Transverse colon (tissue), 4 donors: ENCODE results near the gene LUM. TPM values are rescaled to one million over a fixed set of nuclear protein-coding genes. Genes with fewer than 3 reads are reported as not detected.

Experiments used
- DNase-seq: peaks from one replicate; pipeline ENCODE4 v3.0.0-alpha.2; 2019
- H3K27ac ChIP-seq, 4 donors: fragments of 200-600 bp; sonication (generic); 2 replicates each; pipeline ENCODE4 v1.5.1; 2016 to 2018; ENCODE audit warnings: inconsistent platforms in 4 of 4
- H3K27me3 ChIP-seq: fragments of 200-600 bp; sonication (generic); 2 replicates; pipeline ENCODE4 v1.5.1; 2017; ENCODE audit warnings: inconsistent platforms
- H3K36me3 ChIP-seq, 4 donors: fragments of 200-600 bp; sonication (generic); 2 replicates each; pipeline ENCODE4 v1.5.1; 2017 to 2019; ENCODE audit warnings: inconsistent platforms in 4 of 4
- H3K4me1 ChIP-seq, 4 donors: fragments of 200-600 bp; sonication (generic); 2 replicates each; pipeline ENCODE4 v1.5.1; 2017 to 2020; ENCODE audit warnings: inconsistent platforms in 4 of 4
- H3K4me3 ChIP-seq, 4 donors: fragments of 200-600 bp; sonication (generic); 1 replicate in 1 of 4; 2 replicates in 3 of 4; pipeline versions ENCODE4 v1.5.1 to v1.6.1; 2017 to 2019; ENCODE audit warnings: inconsistent platforms in 4 of 4
- H3K9me3 ChIP-seq, 2 donors: fragments of 200-600 bp; sonication (generic); 2 replicates each; pipeline ENCODE4 v1.5.1; 2017 to 2019; ENCODE audit warnings: inconsistent platforms in 2 of 2
- EP300 ChIP-seq: sonication (generic); formaldehyde crosslinking; IDR thresholded peaks from one replicate; pipeline ENCODE4 v1.6.1; 2017; ENCODE audit warnings: antibody characterized with exemption, low read depth
- POLR2A ChIP-seq: fragments of 450-650 bp; IDR thresholded peaks from one replicate; pipeline ENCODE4 v1.6.1; 2016; ENCODE audit warnings: antibody characterized with exemption, mild to moderate bottlenecking, moderate library complexity
- POLR2AphosphoS5 ChIP-seq, 3 donors: sonication (generic); formaldehyde crosslinking; IDR thresholded peaks; one replicate each; pipeline ENCODE4 v1.6.1; 2016; ENCODE audit warnings: antibody characterized with exemption in 3 of 3
- WGBS, 2 donors: methylation state at CpG; one replicate each; pipeline ENCODE4 v1.1.5; 2018; ENCODE audit warnings: low coverage in 1 of 2; 5-methylcytosine and 5-hydroxymethylcytosine counted together
- in situ Hi-C, 4 donors: fragments of 200-750 bp; cut with MboI; loops; one replicate each; pipeline versions ENCODE4 v1.15.0 to v1.15.1; 2017; ENCODE audit warnings: low sequenced_read_pairs in 3 of 4, low pct_ligation_motif_present in 1 of 4, low pct_unique_long_range_greater_than_20kb in 1 of 4
- intact Hi-C: fragments of 100-400 bp; cut with DNase I; formaldehyde crosslinking; loops from one replicate; pipeline ENCODE4 v1.15.1; 2023; ENCODE audit warnings: low total_unique reads
- total RNA-seq, 4 donors: library from RNA; depleted of rRNA; stranded (reverse); fragments of >200 nt; gene quantifications; one replicate each; pipeline ENCODE4 v1.1.0, GENCODE V29; 2016
- TF ChIP-seq, protein P1 (sequence below), 5 experiments: fragments of 200-600 bp in 3 of 5; fragments of 450-650 bp in 2 of 5; sonication (generic) in 3 of 5; IDR thresholded peaks; 1 replicate in 2 of 5; 2 replicates in 3 of 5; pipeline ENCODE4 v1.5.1; 2016 to 2017; ENCODE audit warnings: antibody characterized with exemption in 5 of 5, inconsistent platforms in 3 of 5, mild to moderate bottlenecking in 2 of 5, moderate library complexity in 1 of 5

LUM gene
- total RNA-seq, 4 donors from 2014 or later, result 13.8 to 43.3 (median 31.5) TPM

DNA sequence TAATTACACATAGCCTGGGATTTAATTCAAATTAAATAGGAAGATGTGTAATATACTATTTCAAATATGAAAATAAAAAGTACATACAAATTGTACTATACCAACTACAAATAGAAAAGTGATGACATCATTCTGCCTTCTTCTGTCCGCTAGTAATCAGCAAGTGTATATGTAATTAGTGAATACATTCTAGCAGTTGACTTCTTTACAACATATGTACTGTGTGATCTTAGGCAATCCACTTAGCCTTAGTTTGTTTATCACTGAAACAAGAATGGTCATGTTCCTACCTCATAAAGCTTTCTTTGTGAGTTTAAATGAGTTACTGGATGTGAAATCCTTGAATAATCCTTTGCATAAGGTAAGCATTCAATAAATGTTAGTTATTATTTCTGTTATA, 7.8 kb upstream of the LUM start:
- intact Hi-C loops (no loop called here), in situ Hi-C loops (no loop called here)
- no peaks in the 10 kb centered on the region for H3K4me1 ChIP-seq
- H3K4me3 ChIP-seq, result no peak overlapping the region
- no peaks in the 10 kb centered on the region for H3K9me3 ChIP-seq
- WGBS, 2 donors, result 73 to 76% methylated on average over 1 of the region's 1 CpG
- no peaks in the 10 kb centered on the region for H3K27me3 ChIP-seq
- no peak overlapping the region for H3K27ac ChIP-seq
- no peaks in the 10 kb centered on the region for H3K36me3 ChIP-seq
- DNase-seq, result no peak
- TF ChIP-seq POLR2A (no peak), POLR2AphosphoS5 (IDR thresholded peaks at IDR 0.05) (no peak), EP300 (no peak)
- TF ChIP-seq, protein P1, sequence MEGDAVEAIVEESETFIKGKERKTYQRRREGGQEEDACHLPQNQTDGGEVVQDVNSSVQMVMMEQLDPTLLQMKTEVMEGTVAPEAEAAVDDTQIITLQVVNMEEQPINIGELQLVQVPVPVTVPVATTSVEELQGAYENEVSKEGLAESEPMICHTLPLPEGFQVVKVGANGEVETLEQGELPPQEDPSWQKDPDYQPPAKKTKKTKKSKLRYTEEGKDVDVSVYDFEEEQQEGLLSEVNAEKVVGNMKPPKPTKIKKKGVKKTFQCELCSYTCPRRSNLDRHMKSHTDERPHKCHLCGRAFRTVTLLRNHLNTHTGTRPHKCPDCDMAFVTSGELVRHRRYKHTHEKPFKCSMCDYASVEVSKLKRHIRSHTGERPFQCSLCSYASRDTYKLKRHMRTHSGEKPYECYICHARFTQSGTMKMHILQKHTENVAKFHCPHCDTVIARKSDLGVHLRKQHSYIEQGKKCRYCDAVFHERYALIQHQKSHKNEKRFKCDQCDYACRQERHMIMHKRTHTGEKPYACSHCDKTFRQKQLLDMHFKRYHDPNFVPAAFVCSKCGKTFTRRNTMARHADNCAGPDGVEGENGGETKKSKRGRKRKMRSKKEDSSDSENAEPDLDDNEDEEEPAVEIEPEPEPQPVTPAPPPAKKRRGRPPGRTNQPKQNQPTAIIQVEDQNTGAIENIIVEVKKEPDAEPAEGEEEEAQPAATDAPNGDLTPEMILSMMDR (IDR thresholded peaks at IDR 0.05), result no peak

DNA sequence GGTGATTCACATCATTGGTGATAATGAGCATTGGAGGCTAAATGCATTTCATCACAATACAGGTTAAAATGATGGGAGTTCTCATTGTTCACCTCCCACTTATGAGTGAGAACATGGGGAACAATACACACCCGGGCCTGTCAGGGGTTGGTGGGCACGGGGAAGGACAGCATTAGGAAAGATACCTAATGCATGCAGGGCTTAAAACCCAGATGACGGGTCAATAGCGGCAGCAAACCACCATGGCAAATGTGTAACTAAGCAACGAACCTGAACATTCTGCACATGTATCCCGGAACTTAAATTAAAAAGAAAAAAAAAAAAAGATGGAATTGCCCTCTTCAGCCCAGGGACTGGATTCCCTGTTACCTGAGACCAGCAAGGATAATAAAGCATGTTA, 2.3 kb upstream of the LUM start:
- H3K36me3 ChIP-seq, result no peaks in the 10 kb centered on the region
- 83 to 88% methylated on average over 5 to 6 of the region's 6 CpGs for WGBS, 2 donors
- in situ Hi-C loops (no loop called here), intact Hi-C loops (no loop called here)
- H3K27ac ChIP-seq, result no peak overlapping the region
- no peaks in the 10 kb centered on the region for H3K4me1 ChIP-seq
- TF ChIP-seq EP300 (no peak), POLR2AphosphoS5 (IDR thresholded peaks at IDR 0.05) (no peak), POLR2A (no peak)
- TF ChIP-seq, protein P1 (IDR thresholded peaks at IDR 0.05), result no peak
- H3K4me3 ChIP-seq, result no peak overlapping the region
- no peaks in the 10 kb centered on the region for H3K9me3 ChIP-seq
- H3K27me3 ChIP-seq, result no peaks in the 10 kb centered on the region
- DNase-seq, result no peak

DNA sequence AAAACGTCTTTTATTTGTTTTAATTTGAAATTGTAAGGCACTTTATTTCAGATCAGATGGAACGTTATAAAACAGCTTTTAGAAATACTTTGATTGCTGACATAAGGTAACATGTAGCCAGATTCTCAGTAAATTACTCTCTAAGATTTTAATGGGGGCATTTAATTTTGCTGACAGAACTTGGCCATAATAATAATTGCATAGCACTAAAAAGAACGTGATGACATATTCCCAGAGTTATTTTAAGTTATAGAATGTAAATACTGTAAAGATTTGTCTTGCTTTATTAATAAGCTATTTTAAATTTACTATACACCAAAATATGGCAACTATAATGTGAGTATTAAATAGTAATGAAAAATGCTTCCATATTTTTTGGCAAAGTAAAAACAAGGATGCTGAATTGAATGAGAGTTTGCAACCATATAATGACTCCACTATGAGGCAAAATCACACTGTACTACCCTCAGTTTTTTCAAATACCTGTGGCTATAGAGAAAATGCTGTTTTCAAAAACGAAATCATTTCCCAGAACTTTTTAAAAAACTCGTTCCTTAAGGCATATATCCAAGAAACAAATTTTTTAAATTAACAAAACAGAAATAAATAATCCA, 876 bp downstream of the LUM start:
- Histone ChIP-seq H3K27me3 (no peaks in the 10 kb centered on the region), H3K36me3 (no peaks in the 10 kb centered on the region), H3K4me1 (no peaks in the 10 kb centered on the region), H3K4me3 (peak overlapping the region in 1 of 4 donors; percentile 5), H3K9me3 (no peaks in the 10 kb centered on the region), H3K27ac (peak overlapping the region in 3 of 4 donors; percentile 36 to 51 (median 42))
- intact Hi-C loops (no loop called here), in situ Hi-C loops (no loop called here)
- TF ChIP-seq POLR2A (no peak), EP300 (no peak)
- 28 to 34% methylated on average over 5 of the region's 5 CpGs for WGBS, 2 donors
- DNase-seq, result no peak

DNA sequence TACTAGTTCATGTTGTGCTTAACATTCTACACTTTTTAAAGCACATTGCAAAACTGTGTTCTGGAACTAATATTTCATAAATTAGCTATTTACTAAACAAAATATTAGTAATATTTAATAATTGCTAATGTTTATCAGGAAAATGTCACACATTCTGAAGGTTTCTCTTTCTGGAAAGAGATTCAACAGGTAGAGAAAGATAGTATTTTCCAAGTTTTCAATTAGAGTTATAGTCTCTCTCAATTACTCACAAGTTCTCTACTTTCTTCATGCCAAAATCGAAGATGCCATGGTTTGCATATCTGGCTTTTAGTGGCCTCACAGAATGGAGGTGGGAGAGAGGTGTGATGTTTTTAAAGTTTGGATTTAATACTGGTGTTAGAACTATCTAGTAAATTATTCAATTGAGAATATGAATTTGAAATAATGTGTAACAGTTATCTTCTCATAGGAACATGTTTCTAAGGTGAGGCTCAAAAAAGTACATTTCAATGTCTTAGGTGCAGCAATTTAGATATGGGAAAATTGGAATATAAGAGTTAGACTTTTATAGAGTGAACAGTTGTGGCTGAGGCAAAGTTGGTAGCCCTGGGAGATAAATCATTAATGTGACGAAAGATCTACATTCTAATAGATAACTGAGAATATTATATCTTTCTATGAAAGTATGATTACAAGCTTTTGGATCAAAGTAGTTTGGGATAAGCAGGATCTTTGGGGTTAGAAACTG, 1.5 kb downstream of the LUM start:
- H3K27me3 ChIP-seq, result no peaks in the 10 kb centered on the region
- H3K27ac ChIP-seq, result peak overlapping the region; percentile 0 to 51 (median 39)
- H3K9me3 ChIP-seq, result no peaks in the 10 kb centered on the region
- no peaks in the 10 kb centered on the region for H3K4me1 ChIP-seq
- intact Hi-C loops (no loop called here), in situ Hi-C loops (loop anchor here in 1 of 4 donors (10.0 kb wide), 1 partner anchor 125 kb away; no protein-coding TSS in a partner anchor)
- peak overlapping the region in 1 of 4 donors; percentile 5 for H3K4me3 ChIP-seq
- WGBS, 2 donors, result 55 to 72% methylated on average over 2 of the region's 2 CpGs
- TF ChIP-seq, protein P1 (IDR thresholded peaks at IDR 0.05), result no peak
- TF ChIP-seq POLR2AphosphoS5 (IDR thresholded peaks at IDR 0.05) (no peak), POLR2A (no peak), EP300 (no peak)
- no peak for DNase-seq
- no peaks in the 10 kb centered on the region for H3K36me3 ChIP-seq
